ENCODE data around the gene ZNF695. TPM values are rescaled to one million over a fixed set of nuclear protein-coding genes. Genes with fewer than 3 reads are reported as not detected.

ZNF695 gene
- total RNA-seq: under 1 TPM in 1 of 2 donors, not detected in 1; 0.08 TPM

GRCh38 chr1:247007511-247008405 is at the start of gene ZNF695:
ZNF695 (minus strand) TSS chr1:247008057; CDS start chr1:247007908, 149 bp downstream.
- H3K4me3 ChIP-seq: peak within 1 kb of the TSS; percentile 37 to 62
- H3K9me3 ChIP-seq: peaks cover 0 to 6% of the 10 kb centered on the region in 2 donors
- H3K4me1 ChIP-seq: peaks cover 0 to 3% of the 10 kb centered on the region in 2 donors
- no peak within 1 kb of the TSS for H3K27ac ChIP-seq
- H3K27me3 ChIP-seq: no peaks in the 10 kb centered on the region
- TF ChIP-seq CTCF (IDR thresholded peaks at IDR 0.05): peak in 1 of 2 donors; percentile 14
- peak; percentile 80 for DNase-seq (ENCODE audit: low spot score)
- H3K36me3 ChIP-seq: no peaks in the 10 kb centered on the region

- H3K4me3 ChIP-seq: no peak overlapping the region
- no peak for DNase-seq (ENCODE audit: low spot score)
- peaks cover 0 to 21% of the 10 kb centered on the region in 2 donors for H3K9me3 ChIP-seq
- no peaks in the 10 kb centered on the region for H3K27me3 ChIP-seq
- TF ChIP-seq CTCF (IDR thresholded peaks at IDR 0.05): no peak
- no peaks in the 10 kb centered on the region for H3K36me3 ChIP-seq
- H3K27ac ChIP-seq: no peak overlapping the region
- H3K4me1 ChIP-seq: no peaks in the 10 kb centered on the region
Measured at GRCh38 chr1:247056071-247056470, 48.2 kb upstream of the ZNF695 start.

GRCh38 chr1:247054992-247055415 is 47.1 kb upstream of the ZNF695 start:
- no peak overlapping the region for H3K27ac ChIP-seq
- no peaks in the 10 kb centered on the region for H3K4me1 ChIP-seq
- H3K9me3 ChIP-seq: peaks cover 0 to 22% of the 10 kb centered on the region in 2 donors
- DNase-seq (ENCODE audit: low spot score): no peak
- H3K27me3 ChIP-seq: no peaks in the 10 kb centered on the region
- no peak for TF ChIP-seq CTCF (IDR thresholded peaks at IDR 0.05)
- no peak overlapping the region for H3K4me3 ChIP-seq
- no peaks in the 10 kb centered on the region for H3K36me3 ChIP-seq

DNA sequence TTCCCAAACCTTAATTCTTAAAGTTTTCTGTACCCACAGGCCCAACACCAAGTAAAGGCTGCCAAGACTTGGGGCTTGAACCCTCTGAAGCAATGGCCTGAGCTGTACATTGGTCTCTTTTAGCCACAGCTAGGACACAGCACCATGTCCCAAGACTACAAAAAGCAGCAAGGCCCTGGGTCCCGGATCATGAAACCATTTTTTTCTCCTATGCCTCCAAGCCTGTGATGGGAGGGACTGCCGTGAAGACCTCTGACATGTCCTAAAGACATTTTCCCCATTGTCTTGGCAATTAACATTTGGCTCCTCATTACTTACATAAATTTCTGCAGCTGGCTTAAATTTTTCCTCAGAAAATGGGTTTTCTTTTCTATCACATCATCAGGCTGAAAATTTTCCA is 39.8 kb upstream of the ZNF695 start:
- H3K4me1 ChIP-seq: no peaks in the 10 kb centered on the region
- no peak for TF ChIP-seq CTCF (IDR thresholded peaks at IDR 0.05)
- H3K4me3 ChIP-seq: no peak overlapping the region
- no peaks in the 10 kb centered on the region for H3K36me3 ChIP-seq
- H3K27ac ChIP-seq: no peak overlapping the region
- H3K9me3 ChIP-seq: peaks cover 0 to 28% of the 10 kb centered on the region in 2 donors
- H3K27me3 ChIP-seq: no peaks in the 10 kb centered on the region
- DNase-seq (ENCODE audit: low spot score): no peak

GRCh38 chr1:247047260-247047659 is 39.4 kb upstream of the ZNF695 start:
- Histone ChIP-seq H3K27ac (no peak overlapping the region), H3K27me3 (no peaks in the 10 kb centered on the region), H3K4me3 (no peak overlapping the region), H3K36me3 (no peaks in the 10 kb centered on the region), H3K4me1 (no peaks in the 10 kb centered on the region), H3K9me3 (peaks cover 0 to 28% of the 10 kb centered on the region in 2 donors)
- TF ChIP-seq CTCF (IDR thresholded peaks at IDR 0.05): no peak
- no peak for DNase-seq (ENCODE audit: low spot score)
